RWPE1 (cell line): ENCODE results near the gene TMEM214.

Source experiments
- CTCF ChIA-PET: fragments of 350-600 bp; sonication (Branson Sonifier 250); formaldehyde crosslinking; extraction: SDS; loops from one replicate; lab custom pipeline; 2021; lab: Yijun Ruan, JAX
- POLR2A ChIA-PET: fragments of 400-600 bp; formaldehyde crosslinking; extraction: SDS; loops from one replicate; lab custom pipeline; 2020; ENCODE audit warnings: antibody characterized with exemption; ENCODE audit not compliant: low non-redundant PET; lab: Yijun Ruan, JAX
- DNase-seq: peaks from one replicate; pipeline ENCODE4 v3.0.0; 2012; ENCODE audit warnings: low spot score
- H3K27ac ChIP-seq: fragments of 450-650 bp; 2 replicates; pipeline ENCODE4 v1.5.1; 2017
- CTCF ChIP-seq: fragments of 450-650 bp; conservative IDR thresholded peaks from 2 replicates; pipeline ENCODE4 v1.5.1; 2017; ENCODE audit warnings: low read depth, mild to moderate bottlenecking

The TMEM214 gene

GRCh38 chr2:27069961-27070618 lies 37.3 kb downstream of the TMEM214 start:
- DNase-seq = no peak
- ChIA-PET CTCF (no interaction called here), POLR2A (interaction anchor here (0.5 to 0.6 kb wide), 2 partner anchors 9 to 13 kb away, joined by 3 to 4 read pairs; no protein-coding TSS in a partner anchor)
- H3K27ac ChIP-seq = no peak overlapping the region
- no peak for TF ChIP-seq CTCF

- TF ChIP-seq CTCF = no peak
- H3K27ac ChIP-seq = peak overlapping the region; percentile 75
- ChIA-PET POLR2A (interaction anchor here (0.6 to 1.4 kb wide), 2 partner anchors 13 to 16 kb away, joined by 3 to 4 read pairs; no protein-coding TSS in a partner anchor), CTCF (no interaction called here)
- no peak for DNase-seq
Observed at GRCh38 chr2:27070653-27071276, 38.0 kb downstream of the TMEM214 start.

GRCh38 chr2:27071277-27071989 lies 38.7 kb downstream of the TMEM214 start, which contains the start of gene OST4:
Gene OST4, minus strand, starts transcription at chr2:27071654.
- peak within 1 kb of the TSS; percentile 75 for H3K27ac ChIP-seq
- TF ChIP-seq CTCF = no peak
- CTCF ChIA-PET = interaction anchor here (0.6 to 1.3 kb wide), 3 partner anchors 14 to 613 kb away, joined by 3 to 4 read pairs (median 3); partner anchors contain the start of gene KHK
- DNase-seq = peak; percentile 93
- POLR2A ChIA-PET = interaction anchor here (1.4 kb wide), 1 partner anchor 16 kb away, joined by 4 read pairs; no protein-coding TSS in a partner anchor

- peak overlapping the region; percentile 75 for H3K27ac ChIP-seq
- no peak for TF ChIP-seq CTCF
- ChIA-PET POLR2A (interaction anchor here (1.4 kb wide), 1 partner anchor 15 kb away, joined by 4 read pairs; no protein-coding TSS in a partner anchor), CTCF (interaction anchor here (0.5 to 1.3 kb wide), 5 partner anchors 9 to 612 kb away, joined by 3 to 4 read pairs (median 3); partner anchors contain the start of gene KHK)
- DNase-seq = no peak
Observed at GRCh38 chr2:27071990-27072830, 39.4 kb downstream of the TMEM214 start.

- H3K27ac ChIP-seq = peak overlapping the region; percentile 75; the same call in 1 of the 2 replicates
- CTCF ChIA-PET = interaction anchor here (0.5 to 0.7 kb wide), 2 partner anchors 8 to 24 kb away, joined by 3 read pairs; no protein-coding TSS in a partner anchor
- no peak for TF ChIP-seq CTCF
- POLR2A ChIA-PET = no interaction called here
- no peak for DNase-seq
Observed at GRCh38 chr2:27072920-27073319, 40.2 kb downstream of the TMEM214 start.
